Body of pancreas (tissue), 4 donors: Measurements from ENCODE around the gene TBX20.
"Not testable (repeated sequence)": the region's sequence is repeated elsewhere in the genome, so short reads cannot be mapped to it uniquely, and the experiment has no call there.

ENCODE experiments used
- CTCF ChIP-seq, 7 experiments: fragments of 450-650 bp in 4 of 7; fragments of 200-600 bp in 3 of 7; sonication (generic) in 3 of 7; IDR thresholded peaks; one replicate each; pipeline ENCODE4 v1.5.1; 2016 to 2019; ENCODE audit warnings: antibody characterized with exemption in 7 of 7
- POLR2A ChIP-seq, 3 donors: fragments of 450-650 bp; IDR thresholded peaks; one replicate each; pipeline ENCODE4 v1.6.1; 2016; ENCODE audit warnings: antibody characterized with exemption in 3 of 3, mild to moderate bottlenecking in 2 of 3

GRCh38 chr7:35227438-35227837 lies 26.5 kb downstream of the TBX20 start:
- TF ChIP-seq CTCF, POLR2A (IDR thresholded peaks at IDR 0.05): not testable (repeated sequence)
